ENCODE data around the gene SERPINB10.

SERPINB10 gene, protein sequence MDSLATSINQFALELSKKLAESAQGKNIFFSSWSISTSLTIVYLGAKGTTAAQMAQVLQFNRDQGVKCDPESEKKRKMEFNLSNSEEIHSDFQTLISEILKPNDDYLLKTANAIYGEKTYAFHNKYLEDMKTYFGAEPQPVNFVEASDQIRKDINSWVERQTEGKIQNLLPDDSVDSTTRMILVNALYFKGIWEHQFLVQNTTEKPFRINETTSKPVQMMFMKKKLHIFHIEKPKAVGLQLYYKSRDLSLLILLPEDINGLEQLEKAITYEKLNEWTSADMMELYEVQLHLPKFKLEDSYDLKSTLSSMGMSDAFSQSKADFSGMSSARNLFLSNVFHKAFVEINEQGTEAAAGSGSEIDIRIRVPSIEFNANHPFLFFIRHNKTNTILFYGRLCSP

DNA sequence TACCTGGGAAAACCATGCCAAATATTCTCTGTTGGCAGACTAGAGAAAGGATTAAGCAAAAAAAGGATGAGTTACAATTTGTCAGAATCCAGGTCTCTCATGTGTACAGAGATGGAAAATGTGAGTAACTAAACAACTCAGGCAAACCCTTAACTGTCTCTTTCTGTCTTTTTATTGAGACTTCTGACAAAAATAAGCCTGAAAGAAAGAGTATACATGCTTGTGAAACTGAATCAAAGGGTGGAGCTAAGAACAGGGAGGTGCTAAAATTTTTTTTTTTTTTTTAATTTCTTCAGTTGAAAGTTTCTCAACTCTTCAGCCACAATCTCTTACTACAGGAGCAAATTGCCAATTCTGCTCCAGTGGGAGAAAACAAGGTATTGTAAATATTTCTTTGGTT lies at the start of gene SERPINB10:
TSS of gene SERPINB10 (plus strand) at position 295 of the 400 bp plus-strand sequence. CDS start 7,553 bp downstream, outside the sequence.
- TF ChIP-seq, protein P1, sequence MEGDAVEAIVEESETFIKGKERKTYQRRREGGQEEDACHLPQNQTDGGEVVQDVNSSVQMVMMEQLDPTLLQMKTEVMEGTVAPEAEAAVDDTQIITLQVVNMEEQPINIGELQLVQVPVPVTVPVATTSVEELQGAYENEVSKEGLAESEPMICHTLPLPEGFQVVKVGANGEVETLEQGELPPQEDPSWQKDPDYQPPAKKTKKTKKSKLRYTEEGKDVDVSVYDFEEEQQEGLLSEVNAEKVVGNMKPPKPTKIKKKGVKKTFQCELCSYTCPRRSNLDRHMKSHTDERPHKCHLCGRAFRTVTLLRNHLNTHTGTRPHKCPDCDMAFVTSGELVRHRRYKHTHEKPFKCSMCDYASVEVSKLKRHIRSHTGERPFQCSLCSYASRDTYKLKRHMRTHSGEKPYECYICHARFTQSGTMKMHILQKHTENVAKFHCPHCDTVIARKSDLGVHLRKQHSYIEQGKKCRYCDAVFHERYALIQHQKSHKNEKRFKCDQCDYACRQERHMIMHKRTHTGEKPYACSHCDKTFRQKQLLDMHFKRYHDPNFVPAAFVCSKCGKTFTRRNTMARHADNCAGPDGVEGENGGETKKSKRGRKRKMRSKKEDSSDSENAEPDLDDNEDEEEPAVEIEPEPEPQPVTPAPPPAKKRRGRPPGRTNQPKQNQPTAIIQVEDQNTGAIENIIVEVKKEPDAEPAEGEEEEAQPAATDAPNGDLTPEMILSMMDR (IDR thresholded peaks at IDR 0.05; ENCODE audit: control insufficient read depth, extremely low read depth, insufficient read depth), result no peak
- H3K4me3 ChIP-seq (ENCODE audit: low read depth, low read length), result no peak within 1 kb of the TSS
- no peak for DNase-seq (ENCODE audit: low read depth)

DNA sequence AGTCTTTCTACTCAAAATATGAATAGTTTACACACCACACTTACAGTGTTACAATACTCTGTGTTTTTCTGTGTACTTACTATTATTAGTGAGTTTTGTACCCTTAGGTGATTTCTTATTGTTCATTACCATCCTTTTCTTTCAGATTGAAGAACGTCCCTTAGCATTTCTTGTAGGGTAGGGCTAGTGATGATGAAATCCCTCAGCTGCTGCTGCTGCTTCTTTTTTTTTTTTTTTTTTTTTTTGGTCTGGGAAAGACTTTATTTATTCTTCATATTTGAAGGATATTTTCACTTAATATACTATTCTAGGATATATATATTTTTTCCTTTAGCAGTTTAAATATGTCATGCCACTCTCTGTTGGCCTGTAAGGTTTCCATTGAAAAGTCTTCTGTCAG lies 49.3 kb upstream of the SERPINB10 start:
- no peak for DNase-seq (ENCODE audit: low read depth)

DNA sequence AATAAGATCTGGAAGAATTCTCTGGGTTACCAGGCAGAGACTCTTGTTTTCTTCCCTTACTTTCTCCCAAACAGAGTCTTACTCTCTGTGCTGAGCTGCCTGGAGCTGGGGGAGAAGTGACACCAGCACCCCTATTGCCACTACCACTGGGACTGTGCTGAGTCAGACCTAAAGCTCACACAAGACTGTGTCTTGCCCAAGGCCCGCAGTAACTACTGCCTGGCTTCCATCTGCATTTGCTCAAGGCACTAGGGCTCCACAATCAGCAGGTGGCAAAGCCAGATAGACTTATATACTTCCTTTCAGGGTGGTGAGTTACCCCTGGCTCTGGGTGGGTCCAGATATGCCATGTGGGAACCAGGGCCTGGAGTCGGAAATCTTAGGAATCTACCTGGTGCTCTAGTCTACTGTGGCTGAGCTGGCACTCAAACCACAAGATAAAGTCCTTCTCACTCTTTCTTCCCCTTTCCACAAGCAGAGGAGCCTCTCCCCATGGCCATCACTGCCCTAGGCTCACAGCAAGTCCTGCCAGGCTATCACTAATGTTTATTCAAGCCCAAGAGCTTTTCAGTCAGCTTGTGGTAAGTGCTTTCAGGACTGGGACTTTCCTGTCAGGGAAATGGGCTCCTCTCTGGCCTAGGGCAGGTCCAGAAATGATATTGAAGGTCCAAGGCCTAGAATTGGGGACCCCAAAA lies 47.8 kb upstream of the SERPINB10 start:
- no peak overlapping the region for H3K4me3 ChIP-seq (ENCODE audit: low read depth, low read length)
- TF ChIP-seq, protein P1 (IDR thresholded peaks at IDR 0.05; ENCODE audit: control insufficient read depth, extremely low read depth, insufficient read depth), result no peak
- no peak for DNase-seq (ENCODE audit: low read depth)

More for the DNA sequence above, 49.3 kb upstream of the SERPINB10 start:
- TF ChIP-seq, protein P1 (IDR thresholded peaks at IDR 0.05; ENCODE audit: control insufficient read depth, extremely low read depth, insufficient read depth), result no peak
- H3K4me3 ChIP-seq (ENCODE audit: low read depth, low read length), result no peak overlapping the region

DNA sequence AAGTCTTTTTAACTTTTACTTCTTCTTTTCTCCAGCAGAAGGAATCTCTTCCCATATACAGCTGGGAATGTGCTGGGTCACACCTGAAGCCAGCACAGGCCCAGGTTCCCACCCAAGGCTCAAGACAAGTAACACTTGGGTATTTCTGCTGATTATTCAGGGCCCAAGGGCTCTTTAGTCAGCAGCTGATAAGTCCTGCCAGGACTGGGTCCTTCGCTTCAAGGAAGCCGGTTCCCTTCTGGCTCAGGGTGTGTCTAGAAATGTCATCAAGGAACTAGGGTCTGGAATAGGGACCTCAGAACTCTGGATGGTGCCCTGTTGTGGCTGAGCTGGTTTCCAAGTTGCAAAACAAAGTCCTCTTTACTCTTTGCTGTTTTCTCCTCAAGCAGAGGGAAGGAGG lies 47.2 kb upstream of the SERPINB10 start:
- DNase-seq (ENCODE audit: low read depth), result no peak
- no peak overlapping the region for H3K4me3 ChIP-seq (ENCODE audit: low read depth, low read length)
- TF ChIP-seq, protein P1 (IDR thresholded peaks at IDR 0.05; ENCODE audit: control insufficient read depth, extremely low read depth, insufficient read depth), result no peak

- no peak overlapping the region for H3K4me3 ChIP-seq (ENCODE audit: low read depth, low read length)
- TF ChIP-seq, protein P1 (IDR thresholded peaks at IDR 0.05; ENCODE audit: control insufficient read depth, extremely low read depth, insufficient read depth), result no peak
- no peak for DNase-seq (ENCODE audit: low read depth)
These were observed 40.2 kb upstream of the SERPINB10 start for GRCh38 chr18:63867368-63868125.

GRCh38 chr18:63868546-63868945 lies 39.2 kb upstream of the SERPINB10 start:
- TF ChIP-seq, protein P1 (IDR thresholded peaks at IDR 0.05; ENCODE audit: control insufficient read depth, extremely low read depth, insufficient read depth), result no peak
- H3K4me3 ChIP-seq (ENCODE audit: low read depth, low read length), result no peak overlapping the region
- DNase-seq (ENCODE audit: low read depth), result no peak
